Mucosa of descending colon (tissue), 3 donors: ENCODE measurements around the gene SPR. TPM values are rescaled to one million over a fixed set of nuclear protein-coding genes. Genes with fewer than 3 reads are reported as not detected.

Experiments used
- ATAC-seq: fragments of 200-7000 bp; cut with Tn5 transposase; one replicate; pipeline ENCODE4 v1.9.1; 2020; ENCODE audit warnings: mild to moderate bottlenecking, moderate library complexity
- DNase-seq, 3 donors: peaks; one replicate each; pipeline ENCODE4 v3.0.0-alpha.2; 2020
- H3K36me3 ChIP-seq: fragments of 200-600 bp; one replicate; pipeline ENCODE4 v1.8.0; 2021; ENCODE audit warnings: low read depth, mild to moderate bottlenecking
- H3K4me1 ChIP-seq: fragments of 200-600 bp; one replicate; pipeline ENCODE4 v1.8.0; 2021; ENCODE audit warnings: low read depth, mild to moderate bottlenecking
- H3K4me3 ChIP-seq: fragments of 200-600 bp; one replicate; pipeline ENCODE4 v1.8.0; 2021; ENCODE audit warnings: mild to moderate bottlenecking
- H3K9me3 ChIP-seq: fragments of 200-600 bp; one replicate; pipeline ENCODE4 v1.8.0; 2021; ENCODE audit warnings: mild to moderate bottlenecking
- CTCF ChIP-seq: fragments of 200-600 bp; IDR thresholded peaks from one replicate; pipeline ENCODE4 v1.8.0; 2022; ENCODE audit warnings: antibody characterized with exemption, mild to moderate bottlenecking
- intact Hi-C, 2 donors: fragments of 100-400 bp; cut with DNase I in 1 of 2; cut with micrococcal nuclease in 1 of 2; formaldehyde crosslinking; loops; one replicate each; pipeline versions ENCODE4 v1.11.0 to v1.11.1; 2022; cut with DNase I, micrococcal nuclease
- total RNA-seq, 3 donors: library from RNA; stranded (reverse); fragmentation: NEBNext Ultra II Directional in 2 of 3; extraction: Animal tissue kit (Norgen Biotek cat#: 25700) in 2 of 3; gene quantifications; one replicate each; pipeline versions ENCODE4 v1.2.1 to v1.2.4, GENCODE V29; 2021 to 2023
- donor health status: DM: no; HTN: no; CAD: no; lungs with moderate emphysema.
- donor health status: DM: no; HTN: no; CAD: no.
- donor health status: DM: no; HTN: yes; CAD: no.

The SPR gene
- total RNA-seq, 3 donors from 2014 or later = 53.7 to 91.0 (median 60.9) TPM

- no peaks in the 10 kb centered on the region for H3K4me1 ChIP-seq
- TF ChIP-seq CTCF = no peak
- ATAC-seq (no peak), DNase-seq (no peak)
- H3K4me3 ChIP-seq = no peak overlapping the region
- no peaks in the 10 kb centered on the region for H3K9me3 ChIP-seq
- H3K36me3 ChIP-seq = no peaks in the 10 kb centered on the region
- intact Hi-C loops = no loop called here
These were observed 39.5 kb upstream of the SPR start for GRCh38 chr2:72847534-72848315.

- no peak overlapping the region for H3K4me3 ChIP-seq
- DNase-seq (no peak), ATAC-seq (no peak)
- H3K9me3 ChIP-seq = no peaks in the 10 kb centered on the region
- H3K4me1 ChIP-seq = no peaks in the 10 kb centered on the region
- no peaks in the 10 kb centered on the region for H3K36me3 ChIP-seq
- TF ChIP-seq CTCF = no peak
- intact Hi-C loops = no loop called here
These were observed 38.6 kb upstream of the SPR start for GRCh38 chr2:72848436-72849137.

- intact Hi-C loops = no loop called here
- no peaks in the 10 kb centered on the region for H3K36me3 ChIP-seq
- no peak for DNase-seq
- TF ChIP-seq CTCF = no peak
- ATAC-seq = no peak
- no peaks in the 10 kb centered on the region for H3K9me3 ChIP-seq
- no peaks in the 10 kb centered on the region for H3K4me1 ChIP-seq
- no peak overlapping the region for H3K4me3 ChIP-seq
These were observed 38.1 kb upstream of the SPR start for GRCh38 chr2:72849138-72849462.

- no peak for TF ChIP-seq CTCF
- no peaks in the 10 kb centered on the region for H3K9me3 ChIP-seq
- intact Hi-C loops = no loop called here
- no peak for ATAC-seq
- no peak overlapping the region for H3K4me3 ChIP-seq
- DNase-seq = no peak
- H3K4me1 ChIP-seq = no peaks in the 10 kb centered on the region
- H3K36me3 ChIP-seq = no peaks in the 10 kb centered on the region
These were observed 35.9 kb upstream of the SPR start for GRCh38 chr2:72851333-72851732.

- H3K4me3 ChIP-seq = no peak overlapping the region
- ATAC-seq = peak; percentile 78
- intact Hi-C loops = loop anchor here (5.0 kb wide), 1 partner anchor 88 kb away; no protein-coding TSS in a partner anchor
- peaks cover 8% of the 10 kb centered on the region for H3K4me1 ChIP-seq
- H3K9me3 ChIP-seq = no peaks in the 10 kb centered on the region
- no peaks in the 10 kb centered on the region for H3K36me3 ChIP-seq
- peak in 2 of 3 donors; percentile 60 to 93 for DNase-seq
- peak; percentile 24 for TF ChIP-seq CTCF
These were observed 27.4 kb upstream of the SPR start for GRCh38 chr2:72859831-72860262.
